GM12892 (cell line): ENCODE data around the gene CCDC92.

Experiments used
- POLR2A ChIP-seq: IDR thresholded peaks from 2 replicates; pipeline ENCODE4 v1.6.1; 2011; ENCODE audit warnings: low read depth, low read length, control low read depth
- POLR2AphosphoS5 ChIP-seq: IDR thresholded peaks from 2 replicates; pipeline ENCODE4 v1.6.1; 2011; ENCODE audit warnings: low read depth, low read length, control low read depth

DNA sequence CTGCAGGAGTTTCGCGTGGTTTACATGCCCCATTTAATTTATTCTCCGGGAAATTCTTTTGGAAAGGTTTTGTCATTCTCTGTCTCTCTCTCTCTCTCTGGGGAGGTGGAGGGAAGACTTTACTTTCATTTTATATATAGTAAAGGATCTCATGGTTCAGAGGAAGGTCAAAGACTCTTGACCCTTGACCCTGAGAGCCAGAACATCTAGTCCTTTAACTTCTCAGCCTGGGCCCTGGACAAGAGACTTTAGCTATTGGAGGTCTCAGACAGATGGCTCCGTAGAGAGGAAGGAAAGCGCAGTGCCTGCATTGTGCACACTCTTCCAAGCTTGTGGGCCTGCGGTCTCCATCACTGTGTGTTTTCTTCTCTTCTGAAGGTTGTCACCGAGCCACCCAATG is 43.7 kb downstream of the CCDC92 start:
- no peak for TF ChIP-seq POLR2A
- TF ChIP-seq POLR2AphosphoS5: no peak
